Dermis blood vessel endothelial cell (primary cell): ENCODE data around the gene SUPT3H. TPM values are rescaled to one million over a fixed set of nuclear protein-coding genes. Genes with fewer than 3 reads are reported as not detected.
"Not testable (repeated sequence)": the region's sequence is repeated elsewhere in the genome, so short reads cannot be mapped to it uniquely, and the experiment has no call there.

ENCODE experiments used
- DNase-seq: peaks from one replicate; pipeline ENCODE4 v3.0.0; 2010
- total RNA-seq: library from RNA; depleted of rRNA; stranded (reverse); fragments of >200 nt; gene quantifications from 2 replicates; pipeline ENCODE4 v1.2.3, GENCODE V29; 2014

Gene SUPT3H
- total RNA-seq, 1 donor from 2014 or later = 5.4 TPM

GRCh38 chr6:45047573-45047972 lies 330.2 kb downstream of the SUPT3H start:
- no peak for DNase-seq

GRCh38 chr6:45045253-45045601 lies 332.5 kb downstream of the SUPT3H start:
- DNase-seq = no peak

GRCh38 chr6:45044510-45045252 lies 333.1 kb downstream of the SUPT3H start:
- DNase-seq = no peak

- no peak for DNase-seq
Observed at GRCh38 chr6:45044086-45044485, 333.6 kb downstream of the SUPT3H start.

GRCh38 chr6:45042673-45043072 lies 335.1 kb downstream of the SUPT3H start:
- DNase-seq = not testable (repeated sequence)

GRCh38 chr6:45038226-45038625 lies 339.5 kb downstream of the SUPT3H start:
- no peak for DNase-seq

GRCh38 chr6:45036103-45036502 lies 341.6 kb downstream of the SUPT3H start:
- DNase-seq = no peak

GRCh38 chr6:45032426-45032825 lies 345.3 kb downstream of the SUPT3H start:
- no peak for DNase-seq

GRCh38 chr6:45031601-45032000 lies 346.1 kb downstream of the SUPT3H start:
- no peak for DNase-seq

GRCh38 chr6:45027126-45027525 lies 350.6 kb downstream of the SUPT3H start:
- DNase-seq = no peak

GRCh38 chr6:45026003-45026516 lies 351.7 kb downstream of the SUPT3H start:
- DNase-seq = no peak

GRCh38 chr6:45024610-45025009 lies 353.1 kb downstream of the SUPT3H start:
- no peak for DNase-seq

- no peak for DNase-seq
Observed at GRCh38 chr6:45021676-45022075, 356.1 kb downstream of the SUPT3H start.

- DNase-seq = no peak
Observed at GRCh38 chr6:45012687-45013086, 365.0 kb downstream of the SUPT3H start.

GRCh38 chr6:45009576-45009975 lies 368.2 kb downstream of the SUPT3H start:
- no peak for DNase-seq

GRCh38 chr6:45006893-45007292 lies 370.8 kb downstream of the SUPT3H start:
- no peak for DNase-seq

GRCh38 chr6:45003961-45004360 lies 373.8 kb downstream of the SUPT3H start:
- DNase-seq = no peak

- DNase-seq = no peak
Observed at GRCh38 chr6:45003387-45003786, 374.3 kb downstream of the SUPT3H start.

- no peak for DNase-seq
Observed at GRCh38 chr6:45002390-45003105, 375.2 kb downstream of the SUPT3H start.

GRCh38 chr6:45001663-45002062 lies 376.1 kb downstream of the SUPT3H start:
- DNase-seq = no peak

- DNase-seq = no peak
Observed at GRCh38 chr6:45000833-45001232, 376.9 kb downstream of the SUPT3H start.

GRCh38 chr6:44999066-44999465 lies 378.7 kb downstream of the SUPT3H start:
- DNase-seq = no peak

GRCh38 chr6:44995486-44996132 lies 382.1 kb downstream of the SUPT3H start:
- no peak for DNase-seq

- no peak for DNase-seq
Observed at GRCh38 chr6:44989391-44989790, 388.3 kb downstream of the SUPT3H start.
